GM04503 (cell line): ENCODE data around the gene CRYGB.
"Not testable (repeated sequence)": the region's sequence is repeated elsewhere in the genome, so short reads cannot be mapped to it uniquely, and the experiment has no call there.

Experiments
- DNase-seq: peaks from one replicate; pipeline ENCODE4 v3.0.0-alpha.2; 2012; ENCODE audit warnings: low read depth

CRYGB gene

GRCh38 chr2:208150094-208150493, 4.1 kb upstream of the CRYGB start:
- no peak for DNase-seq

GRCh38 chr2:208148803-208149202, 2.8 kb upstream of the CRYGB start:
- no peak for DNase-seq

GRCh38 chr2:208147759-208148158, 1.8 kb upstream of the CRYGB start:
- DNase-seq = no peak

- DNase-seq = no peak
Observed at GRCh38 chr2:208147008-208147407, 1.1 kb upstream of the CRYGB start.

GRCh38 chr2:208142925-208143799, 2.8 kb downstream of the CRYGB start:
- DNase-seq = no peak

- DNase-seq = no peak
Observed at GRCh38 chr2:208142240-208142924, 3.6 kb downstream of the CRYGB start.

- no peak for DNase-seq
Observed at GRCh38 chr2:208139447-208139846, 6.5 kb downstream of the CRYGB start.

- DNase-seq = not testable (repeated sequence)
Observed at GRCh38 chr2:208138334-208138733, 7.6 kb downstream of the CRYGB start.

GRCh38 chr2:208136716-208137094, 9.3 kb downstream of the CRYGB start:
- no peak for DNase-seq

GRCh38 chr2:208135794-208136715, 9.9 kb downstream of the CRYGB start:
- DNase-seq = no peak

GRCh38 chr2:208134928-208135586, 10.9 kb downstream of the CRYGB start:
- DNase-seq = no peak

- no peak for DNase-seq
Observed at GRCh38 chr2:208130712-208131110, 15.2 kb downstream of the CRYGB start.

- DNase-seq = no peak
Observed at GRCh38 chr2:208129744-208130711, 15.9 kb downstream of the CRYGB start, which contains the start of gene CRYGC. Gene CRYGC, minus strand, starts transcription at chr2:208129828. Its CDS starts 36 bp downstream, at chr2:208129792.

GRCh38 chr2:208128136-208128535, 17.8 kb downstream of the CRYGB start:
- DNase-seq = no peak

- DNase-seq = no peak
Observed at GRCh38 chr2:208127090-208127489, 18.9 kb downstream of the CRYGB start.

GRCh38 chr2:208125251-208125650, 20.7 kb downstream of the CRYGB start:
- DNase-seq = no peak

- DNase-seq = not testable (repeated sequence)
Observed at GRCh38 chr2:208124013-208124715, 21.8 kb downstream of the CRYGB start, which contains the start of gene CRYGD. Gene CRYGD, minus strand, starts transcription at chr2:208124524. Its CDS starts 51 bp downstream, at chr2:208124473.

GRCh38 chr2:208122248-208122647, 23.7 kb downstream of the CRYGB start:
- DNase-seq = no peak

- DNase-seq = no peak
Observed at GRCh38 chr2:208118918-208119317, 27.0 kb downstream of the CRYGB start.

- DNase-seq = not testable (repeated sequence)
Observed at GRCh38 chr2:208117390-208117789, 28.6 kb downstream of the CRYGB start.
